ENCODE data around the gene ZNRF3. TPM values are rescaled to one million over a fixed set of nuclear protein-coding genes. Genes with fewer than 3 reads are reported as not detected.

The ZNRF3 gene
- total RNA-seq, 1 donor from 2014 or later: 18.5 TPM

DNA sequence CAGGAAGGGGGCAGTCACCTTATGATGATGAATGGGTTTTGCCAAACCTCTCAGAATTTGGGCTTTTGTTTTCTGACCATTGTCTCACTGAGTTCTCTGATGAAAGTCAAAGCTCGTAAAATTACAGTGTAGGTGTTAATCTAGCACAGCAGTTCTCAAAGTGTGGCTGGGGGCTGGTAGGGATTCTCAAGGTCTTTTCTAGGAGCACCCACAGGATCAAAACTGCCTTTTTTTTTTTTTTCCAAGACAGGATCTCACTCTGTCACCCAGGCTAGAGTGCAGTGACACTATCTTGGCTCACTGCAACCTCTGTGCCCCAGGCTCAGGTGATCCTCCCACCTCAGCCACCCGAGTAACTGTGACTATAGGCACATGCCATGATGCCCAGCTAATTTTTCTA, 112.2 kb downstream of the ZNRF3 start:
- DNase-seq (ENCODE audit: low read depth, low spot score): no peak
- Mint-ChIP-seq H3K36me3 (ENCODE audit: low read depth) (peaks cover 23% of the 10 kb centered on the region), H3K27me3 (ENCODE audit: low read depth) (no peaks in the 10 kb centered on the region), H3K27ac (ENCODE audit: unreplicated experiment) (no peak overlapping the region), H3K4me1 (peaks cover 23% of the 10 kb centered on the region), H3K9me3 (peaks cover 2% of the 10 kb centered on the region), H3K4me3 (no peak overlapping the region)
- TF ChIP-seq CTCF (conservative IDR thresholded peaks at IDR 0.05): no peak

DNA sequence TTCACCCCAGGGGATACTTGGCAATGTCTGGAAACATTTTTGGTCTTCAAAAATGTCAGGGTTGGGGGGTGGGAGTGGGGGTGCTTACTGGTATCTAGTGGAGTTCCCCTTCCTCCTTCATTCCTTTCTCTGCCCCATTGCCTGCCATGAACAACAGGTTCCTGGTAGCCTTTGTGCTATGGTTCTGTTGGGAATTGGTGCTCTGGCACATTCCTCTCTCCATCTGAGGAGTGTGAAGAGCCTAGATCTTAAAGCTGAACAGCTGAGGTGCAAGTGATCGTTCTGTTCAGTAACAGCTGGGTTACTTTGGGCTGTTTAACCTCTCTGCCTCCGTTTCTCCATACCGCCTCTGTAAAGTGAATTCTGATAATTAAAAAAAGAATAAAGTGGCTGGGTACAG, 114.0 kb downstream of the ZNRF3 start:
- peaks cover 2% of the 10 kb centered on the region for H3K9me3 Mint-ChIP-seq
- no peak for DNase-seq (ENCODE audit: low read depth, low spot score)

DNA sequence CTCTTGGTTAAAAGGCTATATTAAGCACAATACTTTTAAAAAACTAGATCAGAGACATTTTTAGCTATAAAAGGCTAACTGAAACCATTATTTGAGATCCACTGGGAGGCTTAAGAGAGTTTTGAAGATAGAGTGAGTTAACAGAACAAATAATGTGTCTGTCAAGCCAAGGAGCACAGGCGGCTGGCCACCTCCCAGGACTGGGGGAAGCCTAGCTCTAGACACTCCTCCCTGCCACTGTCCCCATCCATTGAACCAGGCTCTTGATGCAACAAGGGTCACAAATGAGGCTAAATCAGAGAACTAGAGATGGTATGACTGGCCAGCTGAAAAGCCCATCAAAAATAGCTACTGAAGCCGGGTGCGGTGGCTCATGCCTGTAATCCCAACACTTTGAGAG, 115.3 kb downstream of the ZNRF3 start:
- peaks cover 2% of the 10 kb centered on the region for H3K9me3 Mint-ChIP-seq
- DNase-seq (ENCODE audit: low read depth, low spot score): no peak
- peaks cover 11% of the 10 kb centered on the region for H3K36me3 Mint-ChIP-seq (ENCODE audit: low read depth)
- H3K27ac Mint-ChIP-seq (ENCODE audit: unreplicated experiment): no peak overlapping the region
- no peak for TF ChIP-seq CTCF (conservative IDR thresholded peaks at IDR 0.05)
- no peak overlapping the region for H3K4me3 Mint-ChIP-seq
- peaks cover 30% of the 10 kb centered on the region for H3K4me1 Mint-ChIP-seq
- no peaks in the 10 kb centered on the region for H3K27me3 Mint-ChIP-seq (ENCODE audit: low read depth)

More for the DNA sequence above, 114.0 kb downstream of the ZNRF3 start:
- H3K4me3 Mint-ChIP-seq: no peak overlapping the region
- no peak for TF ChIP-seq CTCF (conservative IDR thresholded peaks at IDR 0.05)
- H3K36me3 Mint-ChIP-seq (ENCODE audit: low read depth): peaks cover 17% of the 10 kb centered on the region
- no peaks in the 10 kb centered on the region for H3K27me3 Mint-ChIP-seq (ENCODE audit: low read depth)
- H3K4me1 Mint-ChIP-seq: peaks cover 28% of the 10 kb centered on the region
- H3K27ac Mint-ChIP-seq (ENCODE audit: unreplicated experiment): no peak overlapping the region

GRCh38 chr22:28999510-28999909, 116.1 kb downstream of the ZNRF3 start:
- Mint-ChIP-seq H3K27me3 (ENCODE audit: low read depth) (no peaks in the 10 kb centered on the region), H3K9me3 (peaks cover 2% of the 10 kb centered on the region), H3K36me3 (ENCODE audit: low read depth) (peaks cover 10% of the 10 kb centered on the region), H3K4me1 (peaks cover 37% of the 10 kb centered on the region), H3K27ac (ENCODE audit: unreplicated experiment) (peak overlapping the region; percentile 57), H3K4me3 (no peak overlapping the region)
- no peak for DNase-seq (ENCODE audit: low read depth, low spot score)
- TF ChIP-seq CTCF (conservative IDR thresholded peaks at IDR 0.05): no peak

DNA sequence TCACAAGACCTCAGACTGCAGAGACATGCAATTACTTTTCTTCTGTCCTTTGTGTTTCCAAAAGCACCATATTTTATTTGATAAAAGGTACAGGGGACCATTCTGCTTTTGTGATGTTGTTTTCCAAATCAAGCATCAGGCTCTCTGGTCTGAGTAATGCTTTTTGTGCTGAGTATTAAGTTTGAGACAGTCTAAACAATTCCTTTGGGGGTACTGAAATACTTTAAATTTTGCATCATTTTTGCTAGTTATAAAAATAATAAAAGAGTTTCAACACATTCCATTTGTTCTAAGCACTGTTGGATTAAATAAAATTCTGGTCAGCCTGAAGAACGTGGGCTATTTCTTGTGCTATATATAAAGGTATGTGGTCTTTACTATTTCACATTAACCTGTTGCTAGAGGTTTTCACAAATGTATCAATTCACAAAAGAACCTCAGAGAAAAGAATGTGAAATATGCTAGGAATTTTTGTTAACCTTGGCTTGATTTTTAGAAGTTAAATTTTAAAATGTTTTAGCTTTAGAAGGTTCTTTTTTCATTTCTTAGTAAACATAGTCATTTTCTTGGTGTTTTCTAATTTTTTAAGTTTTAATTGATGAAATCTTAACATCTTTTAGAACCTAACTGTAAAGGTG, 116.7 kb downstream of the ZNRF3 start:
- H3K9me3 Mint-ChIP-seq: peaks cover 2% of the 10 kb centered on the region
- peaks cover 7% of the 10 kb centered on the region for H3K36me3 Mint-ChIP-seq (ENCODE audit: low read depth)
- no peak for TF ChIP-seq CTCF (conservative IDR thresholded peaks at IDR 0.05)
- no peak overlapping the region for H3K4me3 Mint-ChIP-seq
- DNase-seq (ENCODE audit: low read depth, low spot score): no peak
- H3K4me1 Mint-ChIP-seq: peaks cover 38% of the 10 kb centered on the region
- no peak overlapping the region for H3K27ac Mint-ChIP-seq (ENCODE audit: unreplicated experiment)
- H3K27me3 Mint-ChIP-seq (ENCODE audit: low read depth): no peaks in the 10 kb centered on the region

All from neural crest cell (in vitro differentiated cells).